ENCODE results near the gene WASL. TPM values are rescaled to one million over a fixed set of nuclear protein-coding genes. Genes with fewer than 3 reads are reported as not detected.
A peak's percentile ranks its signal among the peaks of the same experiment; 100 is the strongest.

The WASL gene
- total and polyA plus RNA-seq, 2 of the 13 experiments (the other 11 are each of a cell fraction or from before 2014, with no cell fraction given), result 7.9 to 12.8 TPM

- TF ChIP-seq DDIT3 (CRISPR knock-in tag; IDR thresholded peaks at IDR 0.05) (no peak), HCFC1 (IDR thresholded peaks at IDR 0.05; ENCODE audit: low read depth, low read length) (no peak), ZBED4 (CRISPR knock-in tag; IDR thresholded peaks at IDR 0.05; ENCODE audit: borderline replicate concordance) (no peak), ZNF749 (CRISPR knock-in tag; IDR thresholded peaks at IDR 0.05; ENCODE audit: borderline replicate concordance) (0 out of 2 replicates have a peak, but pooled peaks have one; percentile 82), HMG20A (CRISPR knock-in tag; IDR thresholded peaks at IDR 0.05; ENCODE audit: borderline replicate concordance) (no peak), NFAT5 (CRISPR knock-in tag; IDR thresholded peaks at IDR 0.05) (no peak; the same call in 1 of the 2 replicates), LCORL (IDR thresholded peaks at IDR 0.05) (no peak), LCORL (CRISPR knock-in tag; IDR thresholded peaks at IDR 0.05) (0 out of 2 replicates have a peak, but pooled peaks have one; percentile 7), ATF3 (CRISPR knock-in tag; IDR thresholded peaks at IDR 0.05) (peak; percentile 33), PLRG1 (conservative IDR thresholded peaks at IDR 0.05) (no peak), HNRNPH1 (optimal IDR thresholded peaks at IDR 0.05; ENCODE audit: low read depth, low read length) (no peak), SAP130 (CRISPR knock-in tag; IDR thresholded peaks at IDR 0.05; ENCODE audit: low read depth) (peak; percentile 78), TOPORS (CRISPR knock-in tag; IDR thresholded peaks at IDR 0.05) (peak; percentile 76; the same call in 1 of the 2 replicates), RFXAP (CRISPR knock-in tag; IDR thresholded peaks at IDR 0.05; ENCODE audit: borderline replicate concordance) (no peak; the same call in 1 of the 2 replicates), FOXA1 (IDR thresholded peaks at IDR 0.05) (no peak), FOXA1 (CRISPR knock-in tag; IDR thresholded peaks at IDR 0.05) (no peak; the same call in 1 of the 2 replicates), THAP11 (CRISPR knock-in tag; IDR thresholded peaks at IDR 0.05) (peak; percentile 84), ATRX (CRISPR knock-in tag; IDR thresholded peaks at IDR 0.05; ENCODE audit: borderline replicate concordance) (no peak), ATAD3A (CRISPR knock-in tag; IDR thresholded peaks at IDR 0.05) (no peak), FOXC1 (CRISPR knock-in tag; IDR thresholded peaks at IDR 0.05; ENCODE audit: borderline replicate concordance) (peak; percentile 78; the same call in 1 of the 2 replicates)
These were observed at the start of gene WASL (continued) for GRCh38 chr7:123748734-123749536.
